ENCODE data around the gene FGF18.

The FGF18 gene

DNA sequence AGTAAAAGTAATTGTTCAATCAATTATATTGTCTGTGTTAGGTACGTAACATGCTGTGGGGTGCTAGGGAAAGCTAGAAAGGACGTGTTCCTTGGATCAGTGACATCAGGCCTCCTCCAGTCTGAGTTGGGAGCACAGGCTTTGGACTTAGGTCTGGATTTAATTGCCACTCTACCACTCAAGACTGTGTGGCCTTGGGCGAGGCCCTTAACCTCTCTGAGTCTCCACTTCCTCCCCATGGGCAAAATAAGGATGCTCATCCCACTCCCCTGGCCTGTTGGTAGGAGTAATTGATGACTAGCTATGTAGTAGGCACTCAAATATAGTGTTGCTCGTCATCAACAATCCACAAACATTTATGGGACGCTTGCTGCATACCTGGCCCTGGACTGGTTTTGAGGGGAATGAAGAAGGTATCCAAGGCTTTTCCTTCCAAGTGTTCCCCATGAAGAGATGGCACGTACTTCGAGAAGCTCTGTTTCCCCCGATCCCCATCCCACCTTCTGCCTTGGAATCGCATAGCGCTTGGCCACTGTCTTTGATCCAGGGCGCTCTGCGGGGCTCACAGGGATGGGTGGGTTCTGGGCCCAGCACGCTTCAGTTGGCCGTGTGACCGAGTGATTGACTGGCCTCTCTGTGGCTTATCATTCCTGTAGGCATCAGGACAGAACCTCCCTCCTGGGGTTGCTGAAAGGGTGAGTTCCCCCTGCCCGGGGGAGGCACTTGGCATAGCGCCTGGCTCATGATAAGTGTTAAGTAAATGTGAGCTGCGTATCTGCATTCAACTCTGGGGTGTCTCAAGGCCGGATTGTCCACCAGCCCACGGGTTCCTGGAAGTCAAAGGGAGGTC is 8.1 kb downstream of the FGF18 start:
- no peak overlapping the region for H3K4me3 ChIP-seq (ENCODE audit: low read depth, low read length)
- TF ChIP-seq, protein P1, sequence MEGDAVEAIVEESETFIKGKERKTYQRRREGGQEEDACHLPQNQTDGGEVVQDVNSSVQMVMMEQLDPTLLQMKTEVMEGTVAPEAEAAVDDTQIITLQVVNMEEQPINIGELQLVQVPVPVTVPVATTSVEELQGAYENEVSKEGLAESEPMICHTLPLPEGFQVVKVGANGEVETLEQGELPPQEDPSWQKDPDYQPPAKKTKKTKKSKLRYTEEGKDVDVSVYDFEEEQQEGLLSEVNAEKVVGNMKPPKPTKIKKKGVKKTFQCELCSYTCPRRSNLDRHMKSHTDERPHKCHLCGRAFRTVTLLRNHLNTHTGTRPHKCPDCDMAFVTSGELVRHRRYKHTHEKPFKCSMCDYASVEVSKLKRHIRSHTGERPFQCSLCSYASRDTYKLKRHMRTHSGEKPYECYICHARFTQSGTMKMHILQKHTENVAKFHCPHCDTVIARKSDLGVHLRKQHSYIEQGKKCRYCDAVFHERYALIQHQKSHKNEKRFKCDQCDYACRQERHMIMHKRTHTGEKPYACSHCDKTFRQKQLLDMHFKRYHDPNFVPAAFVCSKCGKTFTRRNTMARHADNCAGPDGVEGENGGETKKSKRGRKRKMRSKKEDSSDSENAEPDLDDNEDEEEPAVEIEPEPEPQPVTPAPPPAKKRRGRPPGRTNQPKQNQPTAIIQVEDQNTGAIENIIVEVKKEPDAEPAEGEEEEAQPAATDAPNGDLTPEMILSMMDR (IDR thresholded peaks at IDR 0.05; ENCODE audit: insufficient read depth, low read length, missing control alignments): no peak
- CTCF ChIA-PET: interaction anchor here (2.3 kb wide), 1 partner anchor 9 kb away, joined by 7 read pairs; the partner anchor contains the start of gene FGF18
- no peak for DNase-seq (ENCODE audit: low read depth, low spot score)
- POLR2A ChIA-PET: no interaction called here

DNA sequence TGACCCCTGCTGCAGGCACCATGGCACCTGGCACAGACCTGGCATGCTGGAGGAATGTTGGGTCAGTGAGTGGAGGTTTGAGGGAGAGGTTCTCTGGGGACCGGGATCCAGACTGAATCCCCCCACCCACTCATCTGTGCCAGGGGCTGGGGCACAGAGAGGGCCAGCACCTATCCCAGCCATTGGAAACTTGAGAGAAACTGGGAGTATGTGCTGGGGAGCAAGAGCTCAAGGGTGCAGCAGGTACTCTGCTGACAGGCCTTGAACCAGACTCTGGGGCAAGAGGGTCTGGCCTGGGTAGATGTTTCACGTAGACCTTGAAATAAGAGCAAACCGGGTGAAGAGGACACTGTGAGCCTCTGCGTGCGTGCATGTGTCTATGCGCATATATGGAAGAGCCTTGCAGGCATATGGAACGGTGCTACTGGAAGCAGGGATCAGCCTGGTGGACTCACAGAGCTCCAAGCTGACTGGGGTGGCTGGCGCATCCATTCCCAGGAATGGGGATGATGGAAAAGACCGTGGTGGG is 8.8 kb downstream of the FGF18 start:
- no peak for DNase-seq (ENCODE audit: low read depth, low spot score)
- ChIA-PET POLR2A (no interaction called here), CTCF (interaction anchor here (2.3 kb wide), 1 partner anchor 9 kb away, joined by 7 read pairs; the partner anchor contains the start of gene FGF18)
- TF ChIP-seq, protein P1 (IDR thresholded peaks at IDR 0.05; ENCODE audit: insufficient read depth, low read length, missing control alignments): no peak
- H3K4me3 ChIP-seq (ENCODE audit: low read depth, low read length): no peak overlapping the region

DNA sequence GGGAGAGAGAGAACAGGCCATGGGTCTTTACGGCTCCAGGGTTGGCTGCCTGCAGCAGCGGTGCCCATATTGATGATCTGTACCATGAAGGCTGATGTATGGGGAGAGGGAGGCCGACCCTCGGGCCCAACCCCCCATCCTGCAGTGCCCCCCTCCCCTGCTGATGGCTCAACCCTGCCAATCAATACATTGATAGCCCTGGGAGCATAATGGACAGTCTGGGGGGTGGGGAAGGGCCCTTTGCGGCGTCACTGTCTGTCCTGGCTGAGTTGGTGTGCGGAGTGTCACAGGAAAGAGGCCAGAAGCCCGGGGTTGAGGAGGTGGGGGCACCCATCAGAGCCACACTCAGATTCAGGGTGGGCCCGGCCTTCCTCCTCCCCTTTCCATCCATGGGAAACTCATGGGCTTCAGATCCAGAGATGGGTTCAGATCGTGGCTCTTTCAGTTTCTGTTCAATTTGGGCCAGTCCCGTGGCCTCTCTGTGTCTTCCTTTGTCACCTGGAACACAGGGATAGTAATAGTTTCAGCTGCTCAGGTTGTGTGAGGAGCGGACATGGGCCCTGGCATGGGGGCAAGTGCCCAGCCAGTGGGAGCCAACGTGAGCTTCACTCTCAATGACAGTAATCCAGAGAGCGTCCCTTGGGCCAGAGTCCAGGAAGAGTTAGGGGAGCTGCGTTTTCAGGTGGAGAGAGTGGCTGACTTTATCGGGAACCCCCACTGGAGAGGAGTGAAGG is 9.5 kb downstream of the FGF18 start:
- TF ChIP-seq, protein P1 (IDR thresholded peaks at IDR 0.05; ENCODE audit: insufficient read depth, low read length, missing control alignments): no peak
- POLR2A ChIA-PET: no interaction called here
- CTCF ChIA-PET: interaction anchor here (0.7 to 2.3 kb wide), 2 partner anchors 8 to 10 kb away, joined by 3 to 7 read pairs; partner anchors contain the start of gene FGF18
- no peak overlapping the region for H3K4me3 ChIP-seq (ENCODE audit: low read depth, low read length)
- no peak for DNase-seq (ENCODE audit: low read depth, low spot score)

DNA sequence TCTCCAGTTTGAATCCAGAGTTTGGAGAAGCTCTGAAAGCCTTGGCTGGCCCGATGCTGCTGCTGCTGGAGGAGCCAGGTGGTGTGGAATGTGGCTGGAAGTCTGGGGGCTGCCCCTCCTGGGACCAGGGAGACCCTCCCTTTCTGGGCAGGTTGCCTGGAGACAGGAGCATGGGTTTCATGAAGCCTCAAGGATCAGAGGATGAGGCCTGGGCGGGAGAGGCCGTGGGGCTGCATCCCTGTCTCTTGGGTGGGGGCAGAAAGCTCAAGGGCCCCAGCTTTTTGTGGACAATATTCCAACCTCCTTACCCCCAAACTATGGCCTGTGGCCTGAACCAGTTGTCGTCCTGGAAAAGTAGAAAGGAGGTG is 10.1 kb downstream of the FGF18 start:
- CTCF ChIA-PET: interaction anchor here (0.7 to 2.3 kb wide), 2 partner anchors 9 to 11 kb away, joined by 3 to 7 read pairs; partner anchors contain the start of gene FGF18
- POLR2A ChIA-PET: no interaction called here
- TF ChIP-seq, protein P1 (IDR thresholded peaks at IDR 0.05; ENCODE audit: insufficient read depth, low read length, missing control alignments): no peak
- H3K4me3 ChIP-seq (ENCODE audit: low read depth, low read length): no peak overlapping the region
- DNase-seq (ENCODE audit: low read depth, low spot score): no peak

DNA sequence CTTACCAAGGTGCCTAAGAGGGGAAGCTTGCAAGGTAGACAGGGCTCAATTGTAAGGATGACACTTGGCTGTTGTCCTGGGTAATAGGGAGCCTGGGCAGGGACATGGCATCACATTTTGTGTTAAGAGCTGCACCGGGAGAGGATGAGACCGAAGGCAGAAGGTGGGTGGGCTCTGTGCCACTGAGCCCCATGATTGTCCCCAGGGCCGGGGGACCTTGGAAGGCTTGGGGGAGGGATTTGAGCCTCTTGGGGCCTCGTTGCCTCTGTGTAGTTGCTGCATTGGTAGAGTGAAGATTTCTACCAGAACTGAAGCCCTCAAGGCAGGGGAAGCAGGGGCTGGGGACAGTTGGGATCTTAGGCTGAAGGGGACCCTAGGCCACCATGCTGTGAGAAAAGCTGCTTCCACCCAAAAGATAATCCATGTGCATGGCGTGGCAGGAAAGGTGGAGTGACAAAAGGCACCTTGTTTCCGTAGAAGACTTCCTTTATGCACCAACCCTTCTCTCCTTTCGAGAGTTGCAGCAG is 11.9 kb downstream of the FGF18 start:
- DNase-seq (ENCODE audit: low read depth, low spot score): no peak
- ChIA-PET POLR2A (no interaction called here), CTCF (interaction anchor here (0.7 kb wide), 1 partner anchor 12 kb away, joined by 4 read pairs; the partner anchor contains the start of gene FGF18)
- H3K4me3 ChIP-seq (ENCODE audit: low read depth, low read length): no peak overlapping the region
- TF ChIP-seq, protein P1 (IDR thresholded peaks at IDR 0.05; ENCODE audit: insufficient read depth, low read length, missing control alignments): no peak
